GM19238 (cell line): ENCODE measurements around the gene POLR1C.
"Not testable (repeated sequence)": the region's sequence is repeated elsewhere in the genome, so short reads cannot be mapped to it uniquely, and the experiment has no call there.

ENCODE experiments used
- DNase-seq: peaks from one replicate; pipeline ENCODE4 v3.0.0; 2011; ENCODE audit warnings: low spot score; ENCODE audit not compliant: insufficient read length

Gene POLR1C

GRCh38 chr6:43509984-43510826 lies 6.7 kb upstream of the POLR1C start, which contains the start of gene LRRC73:
TSS of gene LRRC73 (minus strand) at chr6:43510346. CDS start at chr6:43509785, 561 bp downstream.
- peak; percentile 76 for DNase-seq

- DNase-seq: no peak
Measured at GRCh38 chr6:43510827-43511163, 6.1 kb upstream of the POLR1C start.

GRCh38 chr6:43511824-43512415 lies 5.0 kb upstream of the POLR1C start:
- no peak for DNase-seq

GRCh38 chr6:43515808-43516207 lies 1.1 kb upstream of the POLR1C start:
- no peak for DNase-seq

- DNase-seq: no peak
Measured at GRCh38 chr6:43516367-43516696, 557 bp upstream of the POLR1C start.

GRCh38 chr6:43517505-43518357 lies 842 bp downstream of the POLR1C start:
- no peak for DNase-seq

- no peak for DNase-seq
Measured at GRCh38 chr6:43520097-43520496, 3.2 kb downstream of the POLR1C start.

- DNase-seq: no peak
Measured at GRCh38 chr6:43521836-43522235, 4.9 kb downstream of the POLR1C start.

GRCh38 chr6:43522547-43523261 lies 5.8 kb downstream of the POLR1C start:
- DNase-seq: no peak

GRCh38 chr6:43523284-43523683 lies 6.4 kb downstream of the POLR1C start:
- no peak for DNase-seq

- no peak for DNase-seq
Measured at GRCh38 chr6:43524483-43524961, 7.6 kb downstream of the POLR1C start.

GRCh38 chr6:43532201-43532600 lies 15.3 kb downstream of the POLR1C start:
- no peak for DNase-seq

GRCh38 chr6:43538986-43539385 lies 22.1 kb downstream of the POLR1C start:
- not testable (repeated sequence) for DNase-seq

GRCh38 chr6:43539409-43539808 lies 22.5 kb downstream of the POLR1C start:
- not testable (repeated sequence) for DNase-seq

- no peak for DNase-seq
Measured at GRCh38 chr6:43540507-43540906, 23.6 kb downstream of the POLR1C start.

GRCh38 chr6:43541774-43542471 lies 25.0 kb downstream of the POLR1C start:
- no peak for DNase-seq

- no peak for DNase-seq
Measured at GRCh38 chr6:43544461-43544860, 27.6 kb downstream of the POLR1C start.

GRCh38 chr6:43547222-43547621 lies 30.3 kb downstream of the POLR1C start:
- DNase-seq: no peak

- not testable (repeated sequence) for DNase-seq
Measured at GRCh38 chr6:43557620-43558019, 40.7 kb downstream of the POLR1C start.

- no peak for DNase-seq
Measured at GRCh38 chr6:43559328-43559727, 42.4 kb downstream of the POLR1C start.
